Liver (tissue), 3 donors: ENCODE measurements around the gene MBNL2.

ENCODE experiments used
- CTCF ChIP-seq: fragments of 150-350 bp; IDR thresholded peaks from 2 replicates; pipeline ENCODE4 v1.5.1; 2017; ENCODE audit warnings: improper control_type of control experiment, low read depth, low read length; ENCODE audit not compliant: missing input control
- FOXA1 ChIP-seq: IDR thresholded peaks from 2 replicates; pipeline ENCODE4 v1.6.1; 2016; ENCODE audit warnings: antibody characterized with exemption
- RAD21 ChIP-seq, 2 donors: IDR thresholded peaks; 2 replicates each; pipeline ENCODE4 v1.6.1; 2016; ENCODE audit warnings: antibody characterized with exemption in 2 of 2, mild to moderate bottlenecking in 2 of 2
- REST ChIP-seq: IDR thresholded peaks from 2 replicates; pipeline ENCODE4 v1.6.1; 2016; ENCODE audit warnings: antibody characterized with exemption, mild to moderate bottlenecking
- RXRA ChIP-seq, 2 donors: IDR thresholded peaks; 2 replicates each; pipeline ENCODE4 v1.6.1; 2017 to 2018; ENCODE audit warnings: antibody characterized with exemption in 2 of 2, mild to moderate bottlenecking in 1 of 2
- TAF1 ChIP-seq: conservative IDR thresholded peaks from 2 replicates; pipeline ENCODE4 v1.6.1; 2016; ENCODE audit warnings: antibody characterized with exemption, mild to moderate bottlenecking
- YY1 ChIP-seq: IDR thresholded peaks from 2 replicates; pipeline ENCODE4 v1.6.1; 2016; ENCODE audit warnings: antibody characterized with exemption, mild to moderate bottlenecking
- donor health status: healthy.
- donor health status: healthy.

- TF ChIP-seq CTCF (no peak), TAF1 (no peak), YY1 (no peak), FOXA1 (no peak), RXRA (IDR thresholded peaks at IDR 0.05) (no peak), RAD21 (IDR thresholded peaks at IDR 0.05) (no peak), REST (no peak)
These were observed 138.5 kb downstream of the MBNL2 start for GRCh38 chr13:97360610-97361009.
